Tongue (tissue), 2 donors: ENCODE results near the gene THADA. TPM values are rescaled to one million over a fixed set of nuclear protein-coding genes. Genes with fewer than 3 reads are reported as not detected.
"Not testable (repeated sequence)": the region's sequence is repeated elsewhere in the genome, so short reads cannot be mapped to it uniquely, and the experiment has no call there.

Experiments used
- DNase-seq: peaks from one replicate; pipeline ENCODE4 v3.0.0-alpha.2; 2015
- total RNA-seq: library from RNA; depleted of rRNA; stranded (reverse); fragments of >200 nt; gene quantifications from one replicate; pipeline ENCODE4 v1.2.3, GENCODE V29; 2014

The THADA gene
- total RNA-seq, 1 donor from 2014 or later, result 57.0 TPM

- DNase-seq, result no peak
These were observed 394.3 kb downstream of the THADA start for GRCh38 chr2:43201497-43201896.

- DNase-seq, result no peak
These were observed 394.8 kb downstream of the THADA start for GRCh38 chr2:43201016-43201415.

- no peak for DNase-seq
These were observed 396.0 kb downstream of the THADA start for GRCh38 chr2:43199492-43200488.

GRCh38 chr2:43198263-43198662, 397.6 kb downstream of the THADA start:
- no peak for DNase-seq

GRCh38 chr2:43197588-43197896, 398.3 kb downstream of the THADA start:
- DNase-seq, result no peak

- no peak for DNase-seq
These were observed 398.9 kb downstream of the THADA start for GRCh38 chr2:43196768-43197587.

GRCh38 chr2:43194121-43194869, 401.5 kb downstream of the THADA start:
- DNase-seq, result no peak

- no peak for DNase-seq
These were observed 402.2 kb downstream of the THADA start for GRCh38 chr2:43193652-43194120.

GRCh38 chr2:43192744-43193651, 402.8 kb downstream of the THADA start:
- DNase-seq, result no peak

- DNase-seq, result no peak
These were observed 403.8 kb downstream of the THADA start for GRCh38 chr2:43191947-43192516.

- no peak for DNase-seq
These were observed 405.4 kb downstream of the THADA start for GRCh38 chr2:43190311-43191052.

- DNase-seq, result not testable (repeated sequence)
These were observed 406.0 kb downstream of the THADA start for GRCh38 chr2:43189861-43190260.

- DNase-seq, result no peak
These were observed 407.1 kb downstream of the THADA start for GRCh38 chr2:43188561-43189386.

- no peak for DNase-seq
These were observed 409.0 kb downstream of the THADA start for GRCh38 chr2:43186679-43187374.

GRCh38 chr2:43186321-43186678, 409.5 kb downstream of the THADA start:
- no peak for DNase-seq

- no peak for DNase-seq
These were observed 410.7 kb downstream of the THADA start for GRCh38 chr2:43185146-43185545.

- no peak for DNase-seq
These were observed 411.4 kb downstream of the THADA start for GRCh38 chr2:43184339-43184895.

- no peak for DNase-seq
These were observed 412.1 kb downstream of the THADA start for GRCh38 chr2:43183743-43184142.
